Prostate gland (tissue), 2 donors: ENCODE results near the gene ARMH2.

Source experiments
- CTCF ChIP-seq, 4 experiments: fragments of 200-600 bp in 2 of 4; fragments of 450-650 bp in 2 of 4; sonication (generic) in 2 of 4; IDR thresholded peaks; 1 replicate in 3 of 4; 2 replicates in 1 of 4; pipeline ENCODE4 v1.5.1; 2016 to 2019; ENCODE audit warnings: antibody characterized with exemption in 4 of 4, mild to moderate bottlenecking in 2 of 4, moderate library complexity in 2 of 4
- POLR2AphosphoS5 ChIP-seq: sonication (generic); formaldehyde crosslinking; IDR thresholded peaks from one replicate; pipeline ENCODE4 v1.6.1; 2017; ENCODE audit warnings: antibody characterized with exemption

- TF ChIP-seq CTCF (IDR thresholded peaks at IDR 0.05) (no peak), POLR2AphosphoS5 (no peak)
Observed at GRCh38 chr6:24749297-24749696, 49.4 kb downstream of the ARMH2 start.
